HG02623 (cell line): ENCODE data around the gene DPP6.

Experiments
- ATAC-seq: cut with Tn5 transposase; IDR thresholded peaks from one replicate; pipeline ENCODE4 v1.9.1; 2021; ENCODE audit warnings: moderate library complexity; ENCODE audit not compliant: unreplicated experiment

Gene DPP6

GRCh38 chr7:154867068-154867467, 814.9 kb downstream of the DPP6 start:
- peak; percentile 47 for ATAC-seq

- no peak for ATAC-seq
Observed at GRCh38 chr7:154868921-154869320, 816.7 kb downstream of the DPP6 start.

- ATAC-seq = no peak
Observed at GRCh38 chr7:154869436-154869835, 817.2 kb downstream of the DPP6 start.

GRCh38 chr7:154871507-154871906, 819.3 kb downstream of the DPP6 start:
- no peak for ATAC-seq

GRCh38 chr7:154871928-154872750, 819.9 kb downstream of the DPP6 start:
- ATAC-seq = no peak

GRCh38 chr7:154872811-154873499, 820.8 kb downstream of the DPP6 start:
- no peak for ATAC-seq

- ATAC-seq = no peak
Observed at GRCh38 chr7:154873500-154874121, 821.4 kb downstream of the DPP6 start.

- no peak for ATAC-seq
Observed at GRCh38 chr7:154874409-154875113, 822.4 kb downstream of the DPP6 start.

- ATAC-seq = no peak
Observed at GRCh38 chr7:154875297-154875696, 823.1 kb downstream of the DPP6 start.

GRCh38 chr7:154876516-154876915, 824.3 kb downstream of the DPP6 start:
- no peak for ATAC-seq

- no peak for ATAC-seq
Observed at GRCh38 chr7:154877031-154877430, 824.8 kb downstream of the DPP6 start.

- ATAC-seq = no peak
Observed at GRCh38 chr7:154879629-154880028, 827.4 kb downstream of the DPP6 start.

GRCh38 chr7:154880513-154880912, 828.3 kb downstream of the DPP6 start:
- ATAC-seq = no peak

- ATAC-seq = no peak
Observed at GRCh38 chr7:154881026-154881425, 828.8 kb downstream of the DPP6 start.

- no peak for ATAC-seq
Observed at GRCh38 chr7:154881526-154881925, 829.3 kb downstream of the DPP6 start.

GRCh38 chr7:154882931-154883474, 830.8 kb downstream of the DPP6 start:
- no peak for ATAC-seq

GRCh38 chr7:154884348-154884920, 832.2 kb downstream of the DPP6 start:
- no peak for ATAC-seq

GRCh38 chr7:154886591-154886990, 834.4 kb downstream of the DPP6 start:
- no peak for ATAC-seq

- no peak for ATAC-seq
Observed at GRCh38 chr7:154888690-154889089, 836.5 kb downstream of the DPP6 start.

GRCh38 chr7:154892459-154892858, 840.3 kb downstream of the DPP6 start:
- no peak for ATAC-seq

- ATAC-seq = no peak
Observed at GRCh38 chr7:154896076-154896475, 843.9 kb downstream of the DPP6 start.
